A673 (cell line): ENCODE measurements around the gene BPIFB2.

ENCODE experiments used
- CTCF ChIP-seq: fragments of 300-800, 200-600 bp; sonication (generic); conservative IDR thresholded peaks from 2 replicates; pipeline ENCODE4 v1.5.1; 2017; ENCODE audit warnings: low read depth, mild to moderate bottlenecking, antibody characterized with exemption, low read length, moderate library complexity, mixed read lengths
- EZH2 ChIP-seq: fragments of 200-600 bp; sonication (generic); IDR thresholded peaks from 2 replicates; pipeline ENCODE4 v1.6.1; 2017; ENCODE audit warnings: borderline replicate concordance, low read depth, mild to moderate bottlenecking, mixed read lengths, antibody characterized with exemption, low read length; ENCODE audit not compliant: poor library complexity, severe bottlenecking

GRCh38 chr20:33007376-33008335, at the start of gene BPIFB2:
- no peak for TF ChIP-seq CTCF
- no peak for TF ChIP-seq EZH2
